Psoas muscle (tissue), 8 donors: ENCODE results near the gene CLK2. TPM values are rescaled to one million over a fixed set of nuclear protein-coding genes. Genes with fewer than 3 reads are reported as not detected.

Source experiments
- ATAC-seq, 4 donors: fragments of 200-7000 bp; cut with Tn5 transposase; one replicate each; pipeline ENCODE4 v1.9.1; 2020; ENCODE audit warnings: moderate library complexity in 3 of 4, mild to moderate bottlenecking in 2 of 4
- DNase-seq, 2 donors: peaks; one replicate each; pipeline ENCODE4 v3.0.0-alpha.2; 2020
- H3K27ac ChIP-seq: fragments of 200-600 bp; one replicate; pipeline ENCODE4 v1.8.0; 2022
- H3K27me3 ChIP-seq, 3 donors: fragments of 200-600 bp in 1 of 3; one replicate each; pipeline versions ENCODE4 v1.6.1 to v1.8.0; 2013 to 2022; ENCODE audit warnings: low read length in 2 of 3, mild to moderate bottlenecking in 2 of 3, moderate library complexity in 1 of 3; ENCODE audit not compliant: insufficient read depth in 3 of 3
- H3K36me3 ChIP-seq, 2 donors: fragments of 200-600 bp in 1 of 2; one replicate each; pipeline versions ENCODE4 v1.6.1 to v1.8.0; 2013 to 2022; ENCODE audit warnings: low read depth in 1 of 2, mild to moderate bottlenecking in 1 of 2, moderate library complexity in 1 of 2; ENCODE audit not compliant: insufficient read depth in 1 of 2
- H3K4me1 ChIP-seq: fragments of 200-600 bp; one replicate; pipeline ENCODE4 v1.8.0; 2022
- H3K4me3 ChIP-seq: fragments of 200-600 bp; one replicate; pipeline ENCODE4 v1.8.0; 2022; ENCODE audit warnings: mild to moderate bottlenecking
- H3K9me3 ChIP-seq: fragments of 200-600 bp; one replicate; pipeline ENCODE4 v1.8.0; 2022
- WGBS, 3 donors: extraction: QIAGEN DNeasy Blood & Tissue Kit; methylation state at CpG; one replicate each; pipeline versions ENCODE4 v1.1.6 to v1.1.7; 2013; 5-methylcytosine and 5-hydroxymethylcytosine counted together
- intact Hi-C, 2 donors: fragments of 100-400 bp; cut with DNase I; formaldehyde crosslinking; loops; one replicate each; pipeline versions ENCODE4 v1.11.0 to v1.14.2; 2022
- polyA plus RNA-seq, 3 donors: library from polyadenylated mRNA; stranded (reverse); fragments of 200-250 nt; gene quantifications; one replicate each; pipeline ENCODE4 v1.2.3, GENCODE V29; 2013
- total RNA-seq, 4 donors: library from RNA; stranded (reverse); fragmentation: NEBNext Ultra II Directional in 2 of 4; extraction: Animal tissue kit (Norgen Biotek cat#: 25700) in 2 of 4; gene quantifications; one replicate each; pipeline versions ENCODE4 v1.2.1 to v1.2.4, GENCODE V29; 2021 to 2023
- TF ChIP-seq, protein P1 (sequence below): fragments of 200-600 bp; IDR thresholded peaks from one replicate; pipeline ENCODE4 v1.8.0; 2022; ENCODE audit warnings: antibody characterized with exemption
- donor health status: healthy with polysubstance abuse.
- donor health status: DM: no; HTN: no; CAD: no; lungs with moderate emphysema.
- donor health status: Bipolar disorder and iron deficiency.
- donor health status: healthy.
- donor health status: DM: yes; HTN: yes; CAD: no.
- donor health status: DM: no; HTN: no; CAD: no.
- donor health status: DM: no; HTN: no; CAD: no.
- donor health status: DM: yes; HTN: yes; CAD: no.

The CLK2 gene
- total and polyA plus RNA-seq, 7 donors, result 11.7 to 28.5 (median 20.9) TPM

DNA sequence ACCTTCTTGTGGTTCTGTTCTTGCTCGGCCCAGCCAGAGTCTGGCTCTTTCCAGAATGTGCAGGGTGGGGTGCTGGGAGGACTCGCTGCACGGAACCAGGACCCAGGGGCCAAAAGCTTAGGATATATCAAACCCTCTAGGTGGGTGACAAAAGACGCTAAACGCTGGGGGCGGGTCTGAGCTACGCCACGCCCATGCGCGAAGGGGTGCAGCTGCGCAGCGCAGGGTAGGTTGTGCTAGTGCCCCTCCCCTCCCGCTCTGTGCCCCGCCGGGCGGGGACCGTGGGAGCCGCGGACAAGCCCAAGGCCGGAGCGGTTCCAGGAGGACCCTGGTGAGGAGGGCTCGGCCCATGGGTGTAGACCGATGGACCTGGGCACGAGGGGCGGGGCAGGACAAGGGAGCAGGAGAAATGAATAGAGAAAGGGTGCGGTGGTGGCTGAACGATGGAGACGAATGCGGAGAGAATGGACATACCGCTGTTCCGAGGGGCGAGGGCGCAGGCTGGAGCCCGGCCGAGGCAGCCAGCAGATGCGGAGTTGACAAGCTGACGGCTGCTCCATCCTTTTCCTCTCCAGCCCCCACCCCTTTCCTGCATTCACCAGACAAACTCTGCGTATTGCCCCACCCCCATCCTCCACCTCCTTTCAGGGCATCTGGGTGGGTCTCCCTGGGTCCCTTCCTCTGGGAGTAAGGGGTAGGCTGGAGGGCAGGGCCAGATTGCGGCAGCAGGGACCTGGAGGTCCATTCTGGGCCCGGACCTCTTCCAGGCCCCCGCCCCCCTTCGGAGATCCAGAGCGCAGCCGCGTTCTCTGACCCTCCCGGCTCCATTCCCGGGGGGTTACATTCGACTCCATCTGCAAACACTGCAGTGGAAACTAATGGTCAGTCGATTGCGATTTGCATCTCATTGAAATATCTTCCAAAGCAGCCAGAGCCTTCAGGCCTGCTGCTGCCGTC is 47.6 kb upstream of the CLK2 start, which contains the start of gene RUSC1:
RUSC1 (plus strand) TSS at position 234 of the 957 bp plus-strand sequence. CDS start 880 bp downstream, outside the sequence.
- Histone ChIP-seq H3K9me3 (no peaks in the 10 kb centered on the region), H3K36me3 (peaks cover 0 to 20% of the 10 kb centered on the region in 2 donors), H3K4me1 (peaks cover 24% of the 10 kb centered on the region), H3K4me3 (peak within 1 kb of the TSS; percentile 96), H3K27ac (peak within 1 kb of the TSS; percentile 82), H3K27me3 (no peaks in the 10 kb centered on the region)
- peak; percentile 20 to 41 (median 30) for ATAC-seq
- TF ChIP-seq, protein P1, sequence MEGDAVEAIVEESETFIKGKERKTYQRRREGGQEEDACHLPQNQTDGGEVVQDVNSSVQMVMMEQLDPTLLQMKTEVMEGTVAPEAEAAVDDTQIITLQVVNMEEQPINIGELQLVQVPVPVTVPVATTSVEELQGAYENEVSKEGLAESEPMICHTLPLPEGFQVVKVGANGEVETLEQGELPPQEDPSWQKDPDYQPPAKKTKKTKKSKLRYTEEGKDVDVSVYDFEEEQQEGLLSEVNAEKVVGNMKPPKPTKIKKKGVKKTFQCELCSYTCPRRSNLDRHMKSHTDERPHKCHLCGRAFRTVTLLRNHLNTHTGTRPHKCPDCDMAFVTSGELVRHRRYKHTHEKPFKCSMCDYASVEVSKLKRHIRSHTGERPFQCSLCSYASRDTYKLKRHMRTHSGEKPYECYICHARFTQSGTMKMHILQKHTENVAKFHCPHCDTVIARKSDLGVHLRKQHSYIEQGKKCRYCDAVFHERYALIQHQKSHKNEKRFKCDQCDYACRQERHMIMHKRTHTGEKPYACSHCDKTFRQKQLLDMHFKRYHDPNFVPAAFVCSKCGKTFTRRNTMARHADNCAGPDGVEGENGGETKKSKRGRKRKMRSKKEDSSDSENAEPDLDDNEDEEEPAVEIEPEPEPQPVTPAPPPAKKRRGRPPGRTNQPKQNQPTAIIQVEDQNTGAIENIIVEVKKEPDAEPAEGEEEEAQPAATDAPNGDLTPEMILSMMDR, result no peak
- intact Hi-C loops, result loop anchor here (5.0 to 10.0 kb wide), 3 partner anchors 44 to 274 kb away; partner anchors contain the start of gene HCN3 (in 1 of the 2)
- peak; percentile 81 to 88 for DNase-seq
- 9 to 12% (median 10%) methylated on average over 41 to 51 of the region's 51 CpGs for WGBS, 3 donors

- Histone ChIP-seq H3K27me3 (no peaks in the 10 kb centered on the region), H3K36me3 (peaks cover 0 to 24% of the 10 kb centered on the region in 2 donors), H3K27ac (peak overlapping the region; percentile 9), H3K9me3 (no peaks in the 10 kb centered on the region), H3K4me1 (peaks cover 22% of the 10 kb centered on the region), H3K4me3 (peak overlapping the region; percentile 96)
- no peak for DNase-seq
- TF ChIP-seq, protein P1, result no peak
- ATAC-seq, result no peak
- WGBS, 3 donors, result 35 to 36% (median 36%) methylated on average over 11 of the region's 11 CpGs
- intact Hi-C loops, result loop anchor here (5.0 to 10.0 kb wide), 3 partner anchors 43 to 275 kb away; partner anchors contain the start of gene HCN3 (in 1 of the 2)
Observed at GRCh38 chr1:155320252-155320651, 46.9 kb upstream of the CLK2 start.

- H3K36me3 ChIP-seq, result peaks cover 0 to 31% of the 10 kb centered on the region in 2 donors
- TF ChIP-seq, protein P1, result no peak
- ATAC-seq (no peak), DNase-seq (no peak)
- 69 to 73% (median 70%) methylated on average over 5 of the region's 5 CpGs for WGBS, 3 donors
- H3K9me3 ChIP-seq, result no peaks in the 10 kb centered on the region
- peaks cover 20% of the 10 kb centered on the region for H3K4me1 ChIP-seq
- no peak overlapping the region for H3K27ac ChIP-seq
- intact Hi-C loops, result no loop called here
- no peak overlapping the region for H3K4me3 ChIP-seq
- H3K27me3 ChIP-seq, result no peaks in the 10 kb centered on the region
Observed at GRCh38 chr1:155319536-155319935, 46.2 kb upstream of the CLK2 start.

DNA sequence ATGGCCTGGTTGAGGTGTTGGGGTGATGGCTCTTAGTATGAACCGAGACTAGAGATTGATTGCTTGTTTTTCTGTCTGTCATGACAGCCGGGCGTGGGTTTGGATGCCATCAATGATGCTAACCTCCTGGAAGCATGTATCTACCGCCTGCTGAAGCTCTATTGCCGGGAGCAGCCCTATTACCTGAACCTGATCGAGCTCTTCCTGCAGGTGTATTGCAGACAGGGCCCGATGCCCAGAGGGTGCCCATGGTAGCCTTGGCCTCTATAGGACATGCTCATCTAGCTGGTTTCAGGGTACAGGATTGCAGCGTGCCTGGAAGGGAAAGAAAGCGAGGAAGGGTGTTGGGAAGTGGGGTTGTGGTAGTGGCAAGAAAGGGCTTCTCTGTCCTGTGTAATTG is 44.8 kb upstream of the CLK2 start:
- peaks cover 20% of the 10 kb centered on the region for H3K4me1 ChIP-seq
- intact Hi-C loops, result no loop called here
- WGBS, 3 donors, result 92 to 97% (median 92%) methylated on average over 9 of the region's 9 CpGs
- no peaks in the 10 kb centered on the region for H3K27me3 ChIP-seq
- TF ChIP-seq, protein P1, result no peak
- no peaks in the 10 kb centered on the region for H3K9me3 ChIP-seq
- no peak overlapping the region for H3K27ac ChIP-seq
- no peak for DNase-seq
- peaks cover 3 to 44% of the 10 kb centered on the region in 2 donors for H3K36me3 ChIP-seq
- no peak overlapping the region for H3K4me3 ChIP-seq
- ATAC-seq, result no peak
